Measurements from ENCODE around the gene FA2H.

DNA sequence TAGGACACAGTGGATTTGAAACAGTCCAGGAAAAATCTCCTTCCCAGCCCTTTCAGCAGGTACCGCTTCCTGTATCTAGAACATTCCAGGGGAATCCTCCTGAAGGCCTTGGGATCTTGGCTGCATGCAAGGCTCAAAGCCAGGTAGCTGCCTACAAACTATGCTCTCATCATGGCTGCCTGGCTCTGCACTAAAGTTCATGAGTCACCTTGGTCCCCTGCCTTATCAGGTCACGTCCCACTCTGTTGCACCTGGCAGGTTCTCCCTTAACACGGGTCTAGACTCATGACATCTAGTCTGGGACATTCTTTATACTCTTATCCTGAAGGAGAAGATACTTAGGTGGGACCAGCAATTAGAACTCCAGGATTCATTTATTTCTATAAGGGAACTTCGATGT, 15.8 kb downstream of the FA2H start:
- TF ChIP-seq, protein P1, sequence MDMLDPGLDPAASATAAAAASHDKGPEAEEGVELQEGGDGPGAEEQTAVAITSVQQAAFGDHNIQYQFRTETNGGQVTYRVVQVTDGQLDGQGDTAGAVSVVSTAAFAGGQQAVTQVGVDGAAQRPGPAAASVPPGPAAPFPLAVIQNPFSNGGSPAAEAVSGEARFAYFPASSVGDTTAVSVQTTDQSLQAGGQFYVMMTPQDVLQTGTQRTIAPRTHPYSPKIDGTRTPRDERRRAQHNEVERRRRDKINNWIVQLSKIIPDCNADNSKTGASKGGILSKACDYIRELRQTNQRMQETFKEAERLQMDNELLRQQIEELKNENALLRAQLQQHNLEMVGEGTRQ (IDR thresholded peaks at IDR 0.05; ENCODE audit: borderline replicate concordance, low read depth, low read length): no peak
- no peak for TF ChIP-seq KDM1A (IDR thresholded peaks at IDR 0.05; ENCODE audit: borderline replicate concordance)
- no peak for TF ChIP-seq CHD4 (IDR thresholded peaks at IDR 0.05)
- TF ChIP-seq SPI1 (IDR thresholded peaks at IDR 0.05; ENCODE audit: borderline replicate concordance, insufficient read depth, low read depth, low read length): no peak
- TF ChIP-seq ATF7 (IDR thresholded peaks at IDR 0.05; ENCODE audit: low read depth): no peak
- TF ChIP-seq, protein P2, sequence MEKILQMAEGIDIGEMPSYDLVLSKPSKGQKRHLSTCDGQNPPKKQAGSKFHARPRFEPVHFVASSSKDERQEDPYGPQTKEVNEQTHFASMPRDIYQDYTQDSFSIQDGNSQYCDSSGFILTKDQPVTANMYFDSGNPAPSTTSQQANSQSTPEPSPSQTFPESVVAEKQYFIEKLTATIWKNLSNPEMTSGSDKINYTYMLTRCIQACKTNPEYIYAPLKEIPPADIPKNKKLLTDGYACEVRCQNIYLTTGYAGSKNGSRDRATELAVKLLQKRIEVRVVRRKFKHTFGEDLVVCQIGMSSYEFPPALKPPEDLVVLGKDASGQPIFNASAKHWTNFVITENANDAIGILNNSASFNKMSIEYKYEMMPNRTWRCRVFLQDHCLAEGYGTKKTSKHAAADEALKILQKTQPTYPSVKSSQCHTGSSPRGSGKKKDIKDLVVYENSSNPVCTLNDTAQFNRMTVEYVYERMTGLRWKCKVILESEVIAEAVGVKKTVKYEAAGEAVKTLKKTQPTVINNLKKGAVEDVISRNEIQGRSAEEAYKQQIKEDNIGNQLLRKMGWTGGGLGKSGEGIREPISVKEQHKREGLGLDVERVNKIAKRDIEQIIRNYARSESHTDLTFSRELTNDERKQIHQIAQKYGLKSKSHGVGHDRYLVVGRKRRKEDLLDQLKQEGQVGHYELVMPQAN (conservative IDR thresholded peaks at IDR 0.05): no peak
- TF ChIP-seq, protein P3, sequence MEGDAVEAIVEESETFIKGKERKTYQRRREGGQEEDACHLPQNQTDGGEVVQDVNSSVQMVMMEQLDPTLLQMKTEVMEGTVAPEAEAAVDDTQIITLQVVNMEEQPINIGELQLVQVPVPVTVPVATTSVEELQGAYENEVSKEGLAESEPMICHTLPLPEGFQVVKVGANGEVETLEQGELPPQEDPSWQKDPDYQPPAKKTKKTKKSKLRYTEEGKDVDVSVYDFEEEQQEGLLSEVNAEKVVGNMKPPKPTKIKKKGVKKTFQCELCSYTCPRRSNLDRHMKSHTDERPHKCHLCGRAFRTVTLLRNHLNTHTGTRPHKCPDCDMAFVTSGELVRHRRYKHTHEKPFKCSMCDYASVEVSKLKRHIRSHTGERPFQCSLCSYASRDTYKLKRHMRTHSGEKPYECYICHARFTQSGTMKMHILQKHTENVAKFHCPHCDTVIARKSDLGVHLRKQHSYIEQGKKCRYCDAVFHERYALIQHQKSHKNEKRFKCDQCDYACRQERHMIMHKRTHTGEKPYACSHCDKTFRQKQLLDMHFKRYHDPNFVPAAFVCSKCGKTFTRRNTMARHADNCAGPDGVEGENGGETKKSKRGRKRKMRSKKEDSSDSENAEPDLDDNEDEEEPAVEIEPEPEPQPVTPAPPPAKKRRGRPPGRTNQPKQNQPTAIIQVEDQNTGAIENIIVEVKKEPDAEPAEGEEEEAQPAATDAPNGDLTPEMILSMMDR (IDR thresholded peaks at IDR 0.05 in 2 of 3, conservative IDR thresholded peaks at IDR 0.05 in 1 of 3; ENCODE audit: control insufficient read depth in 2 of 3, extremely low read depth in 1 of 3, insufficient read depth in 1 of 3, low read depth in 3 of 3, low read length in 3 of 3): no peak
- TF ChIP-seq EP300 (IDR thresholded peaks at IDR 0.05; ENCODE audit: borderline replicate concordance in 1 of 2, control insufficient read depth in 1 of 2, low read depth in 2 of 2, low read length in 2 of 2): no peak
- TF ChIP-seq HCFC1 (IDR thresholded peaks at IDR 0.05; ENCODE audit: low read length): no peak
